Measurements from ENCODE around the gene SUFU. TPM values are rescaled to one million over a fixed set of nuclear protein-coding genes. Genes with fewer than 3 reads are reported as not detected.

Gene SUFU
- total and polyA plus RNA-seq, 8 donors, result 0.29 to 26.3 (median 3.7) TPM

DNA sequence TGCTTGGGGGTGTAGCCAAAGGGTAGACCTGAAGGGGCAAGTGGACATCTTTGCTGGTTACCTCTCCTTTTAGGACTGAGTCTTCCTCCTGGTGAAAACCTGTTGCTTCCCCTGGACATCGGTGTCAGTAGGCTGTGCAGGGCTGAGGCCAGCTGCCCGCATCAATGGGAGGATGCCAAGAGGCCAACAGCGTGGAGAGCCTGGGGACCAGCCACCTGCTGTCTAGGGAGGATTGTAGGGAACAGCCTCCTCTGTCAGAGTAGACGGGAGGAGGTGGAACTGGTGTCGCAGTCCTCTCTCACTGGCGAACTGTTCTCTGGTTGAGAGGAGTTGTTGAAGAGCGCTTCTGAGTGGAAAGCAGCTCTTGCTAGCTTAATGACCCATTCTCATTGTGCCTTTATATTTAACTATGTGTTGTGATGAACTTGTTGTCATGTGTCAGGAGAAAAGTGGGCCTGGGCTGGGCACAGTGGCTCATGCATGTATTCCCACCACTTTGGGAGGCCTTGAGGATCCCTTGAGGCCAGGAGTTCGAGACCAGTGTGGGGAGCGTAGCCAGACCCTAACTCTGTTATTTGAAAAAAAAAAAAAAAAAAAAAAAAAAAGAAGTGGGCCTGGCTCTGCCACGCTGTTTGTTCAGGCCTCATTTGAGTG lies 1.8 kb downstream of the SUFU start:
- peaks cover 12 to 26% (median 21%) of the 10 kb centered on the region in 4 donors for H3K36me3 ChIP-seq
- no peak for TF ChIP-seq EP300 (IDR thresholded peaks at IDR 0.05)
- no peak for TF ChIP-seq POLR2A (IDR thresholded peaks at IDR 0.05)
- TF ChIP-seq, protein P1, sequence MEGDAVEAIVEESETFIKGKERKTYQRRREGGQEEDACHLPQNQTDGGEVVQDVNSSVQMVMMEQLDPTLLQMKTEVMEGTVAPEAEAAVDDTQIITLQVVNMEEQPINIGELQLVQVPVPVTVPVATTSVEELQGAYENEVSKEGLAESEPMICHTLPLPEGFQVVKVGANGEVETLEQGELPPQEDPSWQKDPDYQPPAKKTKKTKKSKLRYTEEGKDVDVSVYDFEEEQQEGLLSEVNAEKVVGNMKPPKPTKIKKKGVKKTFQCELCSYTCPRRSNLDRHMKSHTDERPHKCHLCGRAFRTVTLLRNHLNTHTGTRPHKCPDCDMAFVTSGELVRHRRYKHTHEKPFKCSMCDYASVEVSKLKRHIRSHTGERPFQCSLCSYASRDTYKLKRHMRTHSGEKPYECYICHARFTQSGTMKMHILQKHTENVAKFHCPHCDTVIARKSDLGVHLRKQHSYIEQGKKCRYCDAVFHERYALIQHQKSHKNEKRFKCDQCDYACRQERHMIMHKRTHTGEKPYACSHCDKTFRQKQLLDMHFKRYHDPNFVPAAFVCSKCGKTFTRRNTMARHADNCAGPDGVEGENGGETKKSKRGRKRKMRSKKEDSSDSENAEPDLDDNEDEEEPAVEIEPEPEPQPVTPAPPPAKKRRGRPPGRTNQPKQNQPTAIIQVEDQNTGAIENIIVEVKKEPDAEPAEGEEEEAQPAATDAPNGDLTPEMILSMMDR (IDR thresholded peaks at IDR 0.05), result no peak
- TF ChIP-seq POLR2AphosphoS5 (IDR thresholded peaks at IDR 0.05), result no peak
- peaks cover 13 to 74% (median 48%) of the 10 kb centered on the region in 4 donors for H3K4me1 ChIP-seq
- DNase-seq, result peak in 1 of 2 donors; percentile 23
- H3K27me3 ChIP-seq, result no peaks in the 10 kb centered on the region
- intact Hi-C loops (cut with DNase I; ENCODE audit: low total_unique reads), result loop anchor here (5.0 kb wide), 1 partner anchor 77 kb away; no protein-coding TSS in a partner anchor
- peak overlapping the region in 1 of 5 donors; percentile 85 for H3K27ac ChIP-seq
- 83 to 87% (median 84%) methylated on average over 10 of the region's 10 CpGs for WGBS, 5 donors
- H3K4me3 ChIP-seq, result peak overlapping the region in 2 of 4 donors; percentile 99 to 100
- no peaks in the 10 kb centered on the region for H3K9me3 ChIP-seq

DNA sequence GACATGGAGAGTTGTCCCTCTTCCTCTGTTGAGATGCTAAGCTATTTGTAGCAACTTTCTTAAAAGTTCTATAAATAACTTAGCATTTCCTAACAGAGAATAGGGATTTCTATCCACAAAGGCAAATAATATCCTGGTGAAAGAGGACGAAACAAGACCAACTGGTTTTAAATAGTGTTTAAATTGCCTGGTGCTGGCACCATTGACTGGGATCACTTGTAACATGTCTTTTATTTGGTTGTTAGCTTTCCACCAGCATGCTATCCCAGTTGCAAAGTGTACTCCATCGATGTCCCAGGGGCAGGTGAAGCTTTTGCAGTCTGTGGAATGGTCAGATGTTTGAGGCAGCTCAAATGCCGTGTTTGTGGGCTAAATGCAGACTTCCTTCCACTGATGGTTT lies 3.7 kb downstream of the SUFU start:
- TF ChIP-seq EP300 (IDR thresholded peaks at IDR 0.05) (no peak), POLR2A (IDR thresholded peaks at IDR 0.05) (no peak), POLR2AphosphoS5 (IDR thresholded peaks at IDR 0.05) (no peak)
- TF ChIP-seq, protein P1 (IDR thresholded peaks at IDR 0.05), result no peak
- H3K36me3 ChIP-seq, result peaks cover 19 to 44% (median 39%) of the 10 kb centered on the region in 4 donors
- 43 to 60% (median 46%) methylated on average over 3 of the region's 3 CpGs for WGBS, 5 donors
- H3K4me1 ChIP-seq, result peaks cover 7 to 63% (median 38%) of the 10 kb centered on the region in 4 donors
- no peak overlapping the region for H3K4me3 ChIP-seq
- no peaks in the 10 kb centered on the region for H3K9me3 ChIP-seq
- no peak overlapping the region for H3K27ac ChIP-seq
- DNase-seq, result no peak
- intact Hi-C loops (cut with DNase I; ENCODE audit: low total_unique reads), result loop anchor here (5.0 kb wide), 1 partner anchor 75 kb away; no protein-coding TSS in a partner anchor
- no peaks in the 10 kb centered on the region for H3K27me3 ChIP-seq

DNA sequence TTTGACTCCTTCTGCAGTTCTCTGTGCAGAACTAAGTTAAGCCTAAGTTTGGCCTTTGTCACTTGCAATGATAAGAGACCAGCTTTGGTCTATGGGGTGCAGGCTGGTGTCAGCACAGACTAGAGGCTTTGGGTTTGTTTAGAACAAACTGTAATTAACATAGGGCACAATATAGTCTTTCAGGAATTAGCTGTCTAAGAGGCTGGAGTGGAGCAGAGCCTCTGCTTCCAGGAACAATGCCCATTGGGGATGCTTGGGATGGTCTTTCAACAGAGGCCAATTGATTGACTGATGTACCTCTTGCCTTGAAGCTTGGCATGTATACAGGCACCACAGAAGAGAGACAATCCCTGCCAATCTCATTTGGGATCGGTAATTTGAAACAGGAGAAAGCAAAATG lies 4.7 kb downstream of the SUFU start:
- Histone ChIP-seq H3K4me3 (no peak overlapping the region), H3K27me3 (no peaks in the 10 kb centered on the region), H3K36me3 (peaks cover 23 to 54% (median 49%) of the 10 kb centered on the region in 4 donors), H3K27ac (no peak overlapping the region), H3K4me1 (peaks cover under 1 to 56% (median 30%) of the 10 kb centered on the region in 4 donors), H3K9me3 (no peaks in the 10 kb centered on the region)
- TF ChIP-seq POLR2A (IDR thresholded peaks at IDR 0.05) (no peak), POLR2AphosphoS5 (IDR thresholded peaks at IDR 0.05) (no peak), EP300 (IDR thresholded peaks at IDR 0.05) (no peak)
- TF ChIP-seq, protein P1 (IDR thresholded peaks at IDR 0.05), result no peak
- no peak for DNase-seq
- WGBS, 5 donors, result 95 to 100% (median 97%) methylated on average over 1 of the region's 1 CpG
- intact Hi-C loops (cut with DNase I; ENCODE audit: low total_unique reads), result loop anchor here (5.0 kb wide), 1 partner anchor 74 kb away; no protein-coding TSS in a partner anchor

DNA sequence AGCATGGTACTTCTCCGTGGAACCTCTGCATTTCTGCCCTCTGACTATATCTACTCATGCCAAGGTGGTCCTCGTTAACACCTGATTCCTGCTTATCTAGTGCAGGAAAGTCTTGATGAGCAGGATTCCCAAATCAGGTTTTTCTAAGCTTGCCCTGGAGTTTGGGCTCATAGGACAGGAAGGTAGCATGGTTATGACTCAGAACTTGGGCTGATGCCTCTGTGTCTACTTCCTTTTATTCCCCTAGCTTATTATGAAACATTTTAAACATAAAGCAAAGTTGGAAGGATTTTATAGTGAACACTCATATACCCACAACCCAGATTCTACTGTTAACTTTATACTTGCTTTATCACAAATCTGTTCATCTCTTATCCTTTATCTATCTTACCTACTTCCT lies 5.6 kb downstream of the SUFU start:
- peaks cover 23 to 63% (median 57%) of the 10 kb centered on the region in 4 donors for H3K36me3 ChIP-seq
- no peak for TF ChIP-seq POLR2A (IDR thresholded peaks at IDR 0.05)
- TF ChIP-seq, protein P1 (IDR thresholded peaks at IDR 0.05), result no peak
- no peak for TF ChIP-seq EP300 (IDR thresholded peaks at IDR 0.05)
- no peak for TF ChIP-seq POLR2AphosphoS5 (IDR thresholded peaks at IDR 0.05)
- no peak overlapping the region for H3K27ac ChIP-seq
- WGBS, 5 donors, result 38 to 76% (median 59%) methylated on average over 2 of the region's 2 CpGs
- no peak overlapping the region for H3K4me3 ChIP-seq
- no peaks in the 10 kb centered on the region for H3K27me3 ChIP-seq
- H3K9me3 ChIP-seq, result no peaks in the 10 kb centered on the region
- no peak for DNase-seq
- intact Hi-C loops (cut with DNase I; ENCODE audit: low total_unique reads), result loop anchor here (5.0 kb wide), 1 partner anchor 73 kb away; no protein-coding TSS in a partner anchor
- peaks cover 0 to 52% (median 26%) of the 10 kb centered on the region in 4 donors for H3K4me1 ChIP-seq

Measured in stomach (tissue), 9 donors.